T-helper 2 cell treated with Interferon-gamma antibody and Interleukin-4, amounts not matched to agents 100 ng/mL and 5 ng/mL, for 36 hours (primary cell): ENCODE data around the gene GATA2. TPM values are rescaled to one million over a fixed set of nuclear protein-coding genes. Genes with fewer than 3 reads are reported as not detected.

Experiments used
- intact Hi-C: fragments of 100-400 bp; cut with micrococcal nuclease; formaldehyde crosslinking; loops from one replicate; pipeline ENCODE4 v1.15.1; 2023
- total RNA-seq: library from RNA; stranded (reverse); gene quantifications from 2 replicates; pipeline ENCODE4 v1.2.3, GENCODE V29; 2022

The GATA2 gene
- total RNA-seq, 1 donor from 2014 or later: not detected

DNA sequence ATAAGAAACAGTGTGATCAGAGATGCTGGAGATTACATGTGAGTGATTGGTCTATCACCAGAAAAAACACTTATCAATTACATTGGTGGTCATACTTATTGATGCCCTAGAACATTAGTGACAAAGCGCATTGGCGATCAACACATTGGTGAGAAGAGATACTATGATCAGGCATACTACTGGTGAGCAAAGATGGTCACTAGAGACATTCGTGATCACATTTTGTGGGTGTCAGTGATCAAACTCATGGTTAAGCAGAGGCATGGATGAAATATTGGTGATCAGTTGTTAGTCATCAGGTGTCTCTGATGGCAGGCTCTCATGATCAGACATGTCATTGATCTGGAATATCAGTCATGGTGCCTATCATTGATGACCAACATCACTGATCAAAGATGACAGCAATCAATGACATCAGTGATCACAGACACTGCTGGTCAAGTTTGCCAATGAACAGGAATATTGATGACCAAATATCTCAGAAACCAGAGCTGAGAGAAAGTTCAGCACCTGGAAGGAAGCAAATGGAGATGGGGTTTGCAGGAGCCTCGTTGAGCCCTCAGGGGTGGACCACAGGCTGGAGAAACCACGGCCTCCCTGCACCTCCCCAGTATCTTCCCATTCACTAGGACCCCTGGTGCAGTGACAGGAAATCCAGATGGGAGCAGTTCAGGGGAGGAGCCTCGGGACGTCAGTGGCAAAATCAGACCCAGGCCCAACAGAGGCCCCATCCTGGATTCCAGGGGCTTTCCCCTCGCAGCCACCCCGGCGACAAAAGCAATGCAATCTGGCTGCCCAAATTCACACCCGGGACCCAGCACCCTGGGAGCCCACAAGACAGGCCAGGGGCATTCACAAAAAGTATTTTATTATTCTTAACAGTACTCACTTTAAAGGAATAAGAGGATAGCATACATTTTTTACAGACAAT lies 14.2 kb downstream of the GATA2 start:
- intact Hi-C loops: no loop called here

DNA sequence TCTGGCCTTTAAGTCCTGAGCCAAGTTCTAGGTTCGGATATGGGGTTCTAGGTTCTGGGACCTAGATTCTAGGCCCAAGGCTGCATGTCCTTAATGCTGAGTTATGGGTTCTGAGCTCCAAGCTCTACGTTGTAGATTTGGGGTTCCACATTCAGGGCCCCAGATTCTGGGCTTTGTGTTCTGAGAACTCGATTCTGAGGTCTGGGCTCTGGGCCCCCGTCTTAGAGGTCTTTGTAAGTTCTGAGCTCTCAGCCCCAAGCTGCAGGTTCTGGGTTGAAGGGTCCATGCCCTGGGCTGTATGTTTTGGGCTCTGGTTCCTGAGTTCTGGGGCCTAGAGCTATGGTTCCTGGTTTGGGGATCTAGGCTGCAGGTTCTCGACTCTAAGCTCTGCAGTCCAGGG lies 16.3 kb downstream of the GATA2 start:
- intact Hi-C loops: no loop called here

DNA sequence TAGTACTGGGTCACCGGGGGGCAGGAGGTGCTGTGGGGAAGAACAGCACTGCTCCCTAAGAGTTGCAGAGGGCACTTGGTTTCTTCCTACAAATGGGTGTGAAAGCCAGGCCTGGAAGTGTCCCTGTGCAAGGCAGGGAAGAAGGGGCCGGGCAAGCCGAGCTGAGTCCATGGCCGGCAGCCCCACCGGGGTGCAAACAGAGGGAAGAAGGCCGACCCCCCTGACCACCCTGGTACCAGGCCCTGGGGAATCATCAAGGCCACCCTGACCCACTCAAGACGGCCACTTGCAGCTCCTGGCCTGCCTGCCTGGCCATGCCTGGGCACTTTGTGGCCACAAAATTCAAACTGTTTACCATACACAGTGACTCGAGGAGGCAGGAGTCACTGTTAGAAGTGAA lies 17.6 kb downstream of the GATA2 start:
- intact Hi-C loops: no loop called here

DNA sequence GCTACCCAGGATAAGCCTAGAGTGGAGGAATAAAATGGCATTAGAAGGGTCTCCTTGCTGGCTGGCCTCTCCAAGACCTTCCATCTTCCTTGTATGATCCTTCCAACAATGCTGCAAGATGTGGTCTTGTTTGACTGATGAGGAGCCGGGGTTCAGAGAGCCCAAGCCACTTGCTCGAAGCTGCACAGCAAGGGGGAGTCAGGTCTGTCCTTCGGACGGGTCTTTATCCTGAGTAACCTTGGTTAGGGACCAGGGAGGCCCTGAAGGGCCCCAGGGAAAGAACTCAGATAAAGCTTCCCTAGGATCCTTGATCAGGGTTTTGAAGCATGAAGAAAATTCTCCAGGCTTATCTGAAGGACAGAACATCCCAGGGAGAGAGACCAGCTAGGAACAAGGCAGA lies 19.3 kb downstream of the GATA2 start:
- intact Hi-C loops: no loop called here

DNA sequence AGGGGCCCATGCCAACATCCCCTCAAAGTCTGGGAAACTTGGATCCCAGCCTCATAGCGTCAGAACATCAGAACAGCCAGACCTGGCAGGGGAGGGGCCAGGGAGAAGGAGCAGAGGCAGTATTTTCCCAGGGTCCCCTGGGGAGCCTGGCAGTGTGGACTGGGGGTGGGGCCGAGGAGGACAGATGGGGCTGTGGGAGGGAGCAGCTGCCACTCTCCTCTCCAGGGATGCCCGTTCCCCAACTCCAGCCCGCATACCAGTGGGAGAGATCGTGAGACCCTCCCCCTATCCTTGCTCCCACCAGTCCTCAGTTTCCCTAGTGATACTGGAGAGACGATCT lies 19.9 kb downstream of the GATA2 start:
- intact Hi-C loops: no loop called here

DNA sequence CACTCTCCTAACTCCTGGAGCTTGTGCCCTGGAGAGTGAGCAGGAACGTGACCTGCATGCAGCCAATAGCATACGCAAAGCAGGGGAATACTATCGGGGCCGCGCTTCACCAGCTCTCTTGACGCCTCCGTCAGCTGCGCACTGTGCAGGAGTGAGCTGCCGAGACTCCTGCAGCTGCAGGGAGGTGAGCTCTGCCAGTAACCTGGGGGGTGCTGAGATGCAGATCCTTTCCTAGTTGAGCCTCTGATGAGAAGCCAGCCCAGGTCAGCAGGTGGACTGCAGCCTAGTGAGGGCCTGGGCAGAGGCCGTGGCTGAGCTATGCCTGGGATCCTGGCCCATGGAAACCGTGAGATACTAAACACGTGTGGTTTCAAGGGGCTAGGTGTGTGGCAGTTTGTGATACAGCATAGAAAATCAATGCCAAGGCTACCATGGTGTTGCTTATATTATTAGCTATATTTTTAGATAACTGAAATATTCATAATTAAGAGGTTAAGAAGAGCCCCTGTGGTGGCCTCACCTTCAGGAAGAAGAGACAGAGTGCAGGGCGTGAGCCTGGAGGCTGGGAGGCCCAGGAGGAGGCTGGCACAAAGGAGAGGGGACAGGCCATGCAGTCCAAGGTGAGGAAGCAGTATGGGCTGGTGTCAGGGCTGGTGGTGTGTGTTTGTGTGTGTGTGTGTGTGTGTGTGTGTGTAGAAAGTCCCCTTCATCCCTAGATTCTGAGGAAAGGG lies 20.4 kb downstream of the GATA2 start:
- intact Hi-C loops: no loop called here

DNA sequence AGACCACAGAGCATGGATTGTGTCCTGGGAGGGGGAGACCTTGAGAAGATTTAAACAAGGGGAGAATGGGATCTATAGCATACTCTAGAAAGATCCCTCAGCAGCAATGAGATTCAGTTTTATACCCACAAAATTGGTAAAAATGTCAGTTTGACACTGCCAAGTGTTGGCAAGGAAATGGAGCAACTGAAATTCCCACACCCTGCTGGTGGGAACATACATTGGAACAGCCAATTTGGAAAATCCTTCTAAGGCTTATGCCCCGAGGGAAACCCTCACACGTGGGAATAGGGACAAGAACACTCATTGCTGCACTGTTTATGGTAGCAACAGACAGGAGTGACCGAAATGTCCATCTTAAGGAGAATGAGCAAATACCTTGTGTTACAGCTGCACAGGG lies 21.3 kb downstream of the GATA2 start:
- intact Hi-C loops: no loop called here

DNA sequence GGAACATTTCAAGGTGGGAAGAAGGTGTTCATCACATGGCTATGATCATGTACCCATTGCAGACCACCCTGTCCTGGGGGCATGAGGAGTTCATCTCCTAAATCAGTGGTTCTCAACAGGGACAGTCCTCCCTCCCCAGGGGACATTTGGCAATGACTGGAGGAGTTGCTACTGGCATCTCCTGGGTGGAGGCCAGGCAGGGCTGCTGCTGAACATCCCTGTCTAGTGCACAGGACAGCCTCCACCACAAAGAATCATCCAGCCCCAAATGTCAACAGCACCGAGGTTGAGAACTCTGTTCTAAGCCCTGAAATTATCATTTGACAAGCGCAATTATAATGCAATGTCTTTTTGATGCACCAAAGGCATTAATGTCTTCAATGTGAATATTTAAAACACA lies 21.9 kb downstream of the GATA2 start:
- intact Hi-C loops: no loop called here

DNA sequence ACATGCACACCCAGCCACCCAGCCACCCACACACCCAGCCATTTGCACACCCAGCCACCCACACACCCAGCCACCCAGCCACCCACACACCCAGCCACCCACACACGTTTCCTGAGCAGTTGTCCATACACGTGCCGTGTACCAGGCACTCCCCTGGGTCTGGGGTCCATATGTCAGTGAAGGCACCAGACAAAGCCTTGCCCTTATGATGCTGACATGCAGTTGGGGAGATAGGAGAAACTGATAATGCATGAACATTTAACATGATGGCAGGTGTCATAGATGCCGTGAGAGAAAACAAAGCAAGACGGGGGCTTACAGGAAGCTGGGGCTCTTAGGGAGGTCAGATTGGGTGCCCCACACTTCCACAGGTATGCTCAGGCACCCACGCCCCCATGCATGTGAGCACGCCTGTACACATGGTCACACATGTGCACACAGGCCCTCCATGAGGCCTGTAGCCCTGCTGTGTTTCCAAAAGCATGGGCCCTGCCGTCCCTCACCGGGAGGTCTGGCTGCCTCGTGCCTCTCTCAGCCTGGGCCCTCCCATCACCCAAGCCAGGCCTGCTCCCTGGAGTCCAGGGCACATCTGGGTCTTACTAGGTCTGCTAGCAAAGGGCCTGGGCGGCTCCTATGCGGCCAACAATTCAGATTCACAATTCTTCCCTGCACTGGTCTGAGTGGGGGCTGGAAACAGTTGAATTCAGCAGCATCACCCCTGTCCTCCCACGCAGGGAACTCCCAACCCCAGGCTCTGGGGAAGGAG lies 22.7 kb downstream of the GATA2 start:
- intact Hi-C loops: no loop called here

DNA sequence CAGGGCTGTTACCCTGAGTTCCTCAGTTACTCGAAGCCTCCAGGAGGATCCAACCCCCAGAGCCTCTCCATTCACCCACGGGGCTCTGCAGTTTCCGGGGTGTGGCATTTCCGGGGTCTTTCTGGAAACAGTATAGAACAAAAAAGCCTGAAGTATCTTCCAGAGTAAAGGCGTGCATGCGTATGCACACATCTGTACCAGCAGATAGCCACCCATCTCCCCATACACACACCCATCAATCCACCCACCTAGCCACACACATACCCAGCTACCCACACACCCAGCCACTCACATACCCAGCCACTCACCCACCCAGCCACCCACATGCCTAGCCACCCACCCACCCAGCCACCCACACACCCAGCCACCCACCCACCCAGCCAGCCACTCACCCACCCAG lies 23.4 kb downstream of the GATA2 start:
- intact Hi-C loops: no loop called here

DNA sequence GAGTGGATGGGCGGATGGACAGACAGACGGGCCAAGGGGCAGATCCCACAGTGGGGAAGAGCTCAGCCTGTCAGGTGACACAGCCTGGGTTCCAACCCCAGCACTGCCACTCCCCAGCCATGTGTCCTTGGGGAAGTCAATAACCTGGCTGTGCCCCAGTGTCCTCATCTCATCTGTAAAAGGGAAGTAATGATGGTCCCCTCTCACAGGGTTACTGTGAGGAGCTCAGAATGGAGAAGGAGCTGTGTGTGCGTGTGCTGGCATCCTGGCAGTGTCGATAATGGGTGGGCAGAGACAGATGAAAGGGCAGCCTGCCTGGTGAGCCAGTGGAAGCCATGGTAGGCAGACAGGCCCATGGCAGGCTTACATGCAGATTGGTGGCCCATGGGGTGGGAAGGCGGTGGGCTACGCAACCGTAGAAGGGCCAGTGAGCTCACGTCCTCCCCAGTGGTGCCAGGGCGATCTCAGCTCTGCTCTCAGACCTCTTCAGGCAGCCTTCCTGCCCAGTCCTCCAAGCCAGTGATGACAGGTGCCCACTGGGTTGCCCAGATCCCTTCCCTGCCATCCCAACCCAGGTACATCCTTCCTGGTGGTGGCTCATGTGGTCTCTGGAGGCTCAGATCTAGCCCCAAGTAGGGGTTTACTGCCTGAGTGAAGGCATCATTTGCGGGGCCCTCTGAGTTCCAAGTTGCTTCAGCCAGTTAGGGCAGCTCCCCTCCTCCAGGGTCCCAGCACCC lies 24.0 kb downstream of the GATA2 start:
- intact Hi-C loops: no loop called here

DNA sequence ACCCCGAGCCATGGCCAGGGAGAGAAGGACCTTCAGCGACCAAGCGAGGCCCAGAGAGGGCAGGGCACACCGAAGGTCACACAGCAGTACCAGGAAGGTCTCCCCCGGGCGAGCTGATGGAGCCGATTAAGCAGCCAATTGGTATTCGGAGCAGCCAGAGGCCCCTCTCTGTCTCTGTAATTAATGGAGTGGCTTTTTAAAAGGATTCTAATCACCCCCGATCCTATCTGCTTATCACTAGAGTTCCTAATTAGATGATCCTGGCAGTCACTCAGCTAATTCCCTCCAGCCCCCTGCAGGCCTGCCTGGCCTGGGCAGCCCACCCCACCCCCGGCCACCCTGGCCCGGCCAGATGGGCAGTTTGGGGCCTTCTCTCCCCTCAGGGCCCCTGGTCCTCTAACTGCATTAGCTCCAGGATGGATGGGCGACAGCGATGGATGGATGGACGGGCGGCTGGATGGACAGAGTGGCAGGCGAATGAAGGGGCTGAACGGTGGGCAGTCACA lies 24.7 kb downstream of the GATA2 start:
- intact Hi-C loops: no loop called here

DNA sequence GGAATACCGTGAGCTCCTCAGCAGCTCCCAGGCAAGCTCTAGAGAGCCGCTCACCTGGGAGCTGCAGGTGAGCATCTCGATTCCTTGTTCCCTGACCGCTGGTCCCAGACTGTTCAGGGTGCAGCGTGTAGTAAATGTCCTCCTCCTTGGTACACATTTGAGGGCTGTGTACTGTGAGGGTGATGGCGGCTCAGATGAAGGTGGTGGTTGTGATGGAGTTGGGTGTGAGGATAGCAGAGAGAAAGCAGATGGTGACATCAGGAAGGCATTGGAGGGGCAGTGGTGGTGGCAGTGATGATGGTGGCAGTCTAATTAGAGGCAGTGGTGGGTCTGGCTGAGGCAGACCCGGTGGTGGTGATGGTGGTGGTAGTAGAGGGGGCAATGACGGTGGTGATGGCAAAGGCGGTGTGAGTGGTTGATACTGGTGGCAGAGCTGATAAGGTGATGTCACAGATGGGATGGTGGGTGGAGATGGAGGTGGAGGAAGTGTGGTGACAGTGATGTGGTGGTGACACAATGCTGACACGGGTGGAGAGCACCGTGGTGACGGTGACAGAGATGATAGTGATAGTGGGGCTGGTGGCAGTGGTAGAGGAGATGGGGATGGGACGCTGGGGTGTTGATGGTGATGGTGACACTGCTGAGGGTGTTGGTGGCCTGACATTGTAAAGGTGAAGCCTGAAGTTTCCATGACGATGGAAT lies 26.0 kb downstream of the GATA2 start, which contains the start of gene DNAJB8:
TSS of gene DNAJB8 (minus strand) at position 51 of the 702 bp plus-strand sequence. CDS start 3,645 bp downstream, outside the sequence.
- intact Hi-C loops: no loop called here

DNA sequence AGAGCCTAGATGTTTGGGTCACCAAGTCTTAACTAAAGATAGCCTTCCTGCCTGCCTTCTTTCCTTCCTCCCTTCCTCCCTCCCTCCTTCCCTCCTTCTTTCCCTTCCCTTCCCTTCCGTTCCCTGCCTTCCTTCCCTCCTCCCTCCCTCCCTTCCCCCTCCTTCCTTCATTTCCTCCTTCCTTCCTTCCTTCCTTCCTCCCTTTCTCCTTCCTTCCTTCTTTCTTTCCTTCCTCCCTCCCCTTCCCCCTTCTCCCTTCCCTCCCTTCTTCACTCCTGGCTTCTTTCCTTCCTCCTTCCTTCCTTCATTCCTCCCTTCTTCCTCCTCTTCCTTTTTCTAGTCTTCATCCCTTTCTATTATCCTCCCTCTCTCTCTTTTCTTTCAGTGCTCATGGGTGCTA lies 28.3 kb downstream of the GATA2 start:
- intact Hi-C loops: no loop called here

DNA sequence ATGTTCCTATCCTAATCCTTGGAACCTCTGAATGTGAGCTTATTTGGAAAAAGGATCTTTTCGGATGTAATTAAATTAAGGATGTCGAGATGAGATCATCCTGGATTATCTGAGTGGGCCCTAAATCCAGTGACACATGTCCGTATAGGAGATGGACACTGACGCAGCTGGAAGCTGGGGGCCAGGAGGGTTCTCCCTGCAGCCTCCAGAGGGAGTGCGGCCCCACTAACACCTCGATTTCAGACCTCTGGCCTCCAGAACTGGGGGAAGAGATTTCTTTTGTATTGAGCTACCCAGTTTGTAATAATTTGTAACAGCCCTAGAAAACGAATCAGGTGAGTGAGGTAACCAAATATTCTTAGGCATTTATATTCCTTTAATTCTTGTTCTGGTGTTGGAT lies 28.8 kb downstream of the GATA2 start:
- intact Hi-C loops: no loop called here

DNA sequence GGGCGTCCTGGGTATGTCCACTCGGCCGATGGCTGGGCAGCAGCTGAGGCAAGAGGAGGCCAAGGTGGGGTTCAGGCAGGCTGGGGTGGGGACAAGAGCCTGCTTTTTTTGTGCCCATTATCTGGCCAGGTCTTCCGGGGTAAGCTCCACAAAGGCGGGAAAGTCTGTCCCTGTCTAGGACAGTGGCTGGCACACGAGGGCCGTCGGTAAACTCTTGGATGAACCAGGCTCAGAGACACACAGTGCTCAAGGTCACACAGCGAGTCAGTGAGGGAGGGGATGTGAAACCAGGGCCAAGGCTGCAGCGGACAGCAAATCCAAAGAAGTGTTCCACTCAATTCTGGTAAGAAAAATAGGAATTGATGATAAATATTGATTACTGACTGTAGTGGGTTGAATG lies 29.2 kb downstream of the GATA2 start:
- intact Hi-C loops: no loop called here

DNA sequence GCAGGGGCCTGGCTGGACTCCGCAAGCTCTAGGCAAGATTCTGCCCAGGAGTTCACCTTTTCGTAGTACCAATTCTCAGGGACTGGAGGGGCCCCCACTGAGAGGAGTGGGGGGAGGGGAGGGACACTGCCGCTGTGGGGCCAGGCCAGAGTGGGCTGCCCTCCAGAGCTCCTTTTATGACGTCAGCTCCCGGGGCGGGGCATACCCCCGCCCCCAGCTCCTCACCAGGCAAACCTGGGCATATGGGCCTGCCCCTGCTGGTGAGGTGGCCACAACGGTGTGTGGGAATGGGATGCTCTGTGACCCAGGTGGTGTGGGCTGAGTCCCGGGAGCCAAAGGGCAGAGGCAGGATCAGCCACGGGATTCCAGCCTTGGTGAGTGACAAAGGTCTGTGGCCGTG lies 29.6 kb downstream of the GATA2 start:
- intact Hi-C loops: no loop called here

DNA sequence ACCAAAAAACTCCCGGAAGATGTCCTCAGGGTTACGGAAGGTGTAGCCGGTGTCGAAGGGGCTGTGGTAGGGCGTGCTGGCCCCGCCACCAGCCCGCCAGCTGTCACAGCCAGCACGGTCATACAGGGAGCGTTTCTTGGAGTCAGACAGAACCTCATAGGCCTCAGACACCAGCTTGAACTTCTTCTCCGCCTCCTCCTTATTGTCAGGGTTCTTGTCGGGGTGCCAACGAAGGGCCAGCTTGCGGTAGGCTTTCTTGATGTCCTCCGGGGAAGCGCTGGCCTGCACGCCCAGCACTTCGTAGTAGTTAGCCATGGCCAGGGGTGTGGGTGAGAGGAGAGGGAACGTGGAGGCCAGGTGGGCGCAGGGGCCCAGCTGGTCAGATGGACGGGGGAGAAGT lies 30.1 kb downstream of the GATA2 start:
- intact Hi-C loops: no loop called here

DNA sequence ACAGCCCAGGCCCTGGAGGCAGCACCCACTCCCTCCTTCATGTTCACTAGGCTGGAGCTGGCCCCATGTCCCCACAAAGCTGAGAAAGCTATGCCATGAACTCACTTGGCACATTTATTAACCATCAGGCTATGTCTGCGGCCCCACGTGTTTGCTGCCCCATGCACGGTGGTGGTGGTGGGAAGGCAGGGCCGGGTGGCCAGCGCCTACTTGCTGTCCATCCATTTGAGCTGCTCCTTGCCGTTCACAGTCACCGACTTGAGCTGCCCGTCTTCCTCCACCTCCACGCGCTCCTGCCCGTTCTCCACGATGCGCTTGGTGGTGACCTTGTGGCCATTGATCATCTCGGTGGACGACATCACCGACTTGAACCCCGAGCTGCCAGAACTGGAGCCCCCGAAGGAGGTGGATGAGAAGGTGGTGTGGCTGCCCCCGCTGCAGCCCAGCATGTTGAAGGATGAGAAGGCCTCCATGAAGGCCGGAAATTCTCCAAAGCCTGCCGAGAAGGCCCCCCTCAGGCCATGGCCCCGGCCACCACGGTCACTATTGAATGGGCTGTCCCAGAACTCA lies 30.6 kb downstream of the GATA2 start:
- intact Hi-C loops: no loop called here

DNA sequence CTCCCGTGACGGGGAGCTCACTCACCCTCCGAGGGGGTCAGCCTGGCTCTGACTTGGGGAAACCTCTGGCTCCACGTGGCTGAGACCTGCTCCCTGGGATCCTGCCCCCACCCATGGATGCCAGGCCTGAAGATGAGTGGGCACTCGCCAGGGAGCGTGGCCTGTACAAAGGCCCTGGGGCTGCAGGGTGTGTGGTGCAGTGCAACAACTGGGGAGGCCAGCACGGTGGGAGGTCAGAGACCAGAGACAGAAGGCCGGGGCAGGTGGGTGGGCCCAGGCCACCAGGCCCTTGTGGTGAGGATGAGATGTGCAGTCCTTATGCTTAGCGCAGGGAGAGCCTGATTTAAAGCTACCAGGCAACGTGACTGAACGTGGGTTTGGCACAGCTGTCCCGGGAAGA lies 31.3 kb downstream of the GATA2 start:
- intact Hi-C loops: no loop called here
